Chondrocyte (in vitro differentiated cells): Measurements from ENCODE around the gene RAB3D. TPM values are rescaled to one million over a fixed set of nuclear protein-coding genes. Genes with fewer than 3 reads are reported as not detected.

Experiments used
- DNase-seq: peaks from one replicate; pipeline ENCODE4 v3.0.0; 2021; ENCODE audit warnings: mixed read lengths, low spot score
- H3K27ac Mint-ChIP-seq: one replicate; pipeline ENCODE4 v1.8.0; 2021; ENCODE audit warnings: mild to moderate bottlenecking, moderate library complexity, mixed read lengths; ENCODE audit not compliant: unreplicated experiment
- H3K27me3 Mint-ChIP-seq: 2 replicates; pipeline ENCODE4 v1.8.0; 2021; ENCODE audit warnings: low read depth, mixed read lengths
- H3K36me3 Mint-ChIP-seq: 2 replicates; pipeline ENCODE4 v1.8.0; 2021; ENCODE audit warnings: low read depth, mixed read lengths
- H3K4me1 Mint-ChIP-seq: 2 replicates; pipeline ENCODE4 v1.8.0; 2021; ENCODE audit warnings: low read depth, mild to moderate bottlenecking, mixed read lengths
- H3K4me3 Mint-ChIP-seq: one replicate; pipeline ENCODE4 v1.8.0; 2021; ENCODE audit warnings: mild to moderate bottlenecking, moderate library complexity, mixed read lengths; ENCODE audit not compliant: unreplicated experiment
- H3K9me3 Mint-ChIP-seq: 2 replicates; pipeline ENCODE4 v1.8.0; 2021; ENCODE audit warnings: low read depth, mixed read lengths
- CTCF ChIP-seq: fragments of 200-600 bp; sonication (generic); IDR thresholded peaks from 2 replicates; pipeline ENCODE4 v1.5.0; 2021; ENCODE audit warnings: antibody characterized with exemption, mild to moderate bottlenecking, moderate library complexity
- total RNA-seq: library from RNA; stranded (reverse); gene quantifications from 3 replicates; pipeline ENCODE4 v1.2.1, GENCODE V29; 2021

The RAB3D gene
- total RNA-seq, 1 donor from 2014 or later, result 8.1 TPM

GRCh38 chr19:11290256-11290655 is 49.2 kb downstream of the RAB3D start:
- Mint-ChIP-seq H3K9me3 (no peaks in the 10 kb centered on the region), H3K36me3 (no peaks in the 10 kb centered on the region), H3K4me1 (peaks cover 20% of the 10 kb centered on the region), H3K27me3 (no peaks in the 10 kb centered on the region), H3K27ac (no peak overlapping the region), H3K4me3 (no peak overlapping the region)
- TF ChIP-seq CTCF, result no peak
- DNase-seq, result no peak

GRCh38 chr19:11288349-11288748 is 51.1 kb downstream of the RAB3D start:
- Mint-ChIP-seq H3K27ac (no peak overlapping the region), H3K27me3 (no peaks in the 10 kb centered on the region), H3K4me3 (no peak overlapping the region), H3K4me1 (peaks cover 19% of the 10 kb centered on the region), H3K36me3 (no peaks in the 10 kb centered on the region), H3K9me3 (no peaks in the 10 kb centered on the region)
- no peak for DNase-seq
- TF ChIP-seq CTCF, result peak; percentile 76

GRCh38 chr19:11286312-11286974 is 53.0 kb downstream of the RAB3D start:
- TF ChIP-seq CTCF, result peak; percentile 73
- peaks cover 22% of the 10 kb centered on the region for H3K4me1 Mint-ChIP-seq
- H3K36me3 Mint-ChIP-seq, result no peaks in the 10 kb centered on the region
- no peaks in the 10 kb centered on the region for H3K27me3 Mint-ChIP-seq
- DNase-seq, result no peak
- H3K4me3 Mint-ChIP-seq, result no peak overlapping the region
- peak overlapping the region; percentile 69 for H3K27ac Mint-ChIP-seq
- H3K9me3 Mint-ChIP-seq, result no peaks in the 10 kb centered on the region

- no peak overlapping the region for H3K4me3 Mint-ChIP-seq
- peaks cover 23% of the 10 kb centered on the region for H3K4me1 Mint-ChIP-seq
- no peak for DNase-seq
- H3K36me3 Mint-ChIP-seq, result no peaks in the 10 kb centered on the region
- H3K9me3 Mint-ChIP-seq, result no peaks in the 10 kb centered on the region
- H3K27ac Mint-ChIP-seq, result peak overlapping the region; percentile 49
- H3K27me3 Mint-ChIP-seq, result no peaks in the 10 kb centered on the region
- TF ChIP-seq CTCF, result no peak
Observed at GRCh38 chr19:11284515-11284914, 54.9 kb downstream of the RAB3D start.

- Mint-ChIP-seq H3K27me3 (peaks cover 2% of the 10 kb centered on the region), H3K27ac (peak overlapping the region; percentile 46), H3K9me3 (no peaks in the 10 kb centered on the region), H3K4me1 (peaks cover 17% of the 10 kb centered on the region), H3K4me3 (no peak overlapping the region), H3K36me3 (no peaks in the 10 kb centered on the region)
- DNase-seq, result no peak
- TF ChIP-seq CTCF, result no peak
Observed at GRCh38 chr19:11281356-11282049, 58.0 kb downstream of the RAB3D start.
